AG10803 (cell line): ENCODE measurements around the gene TMC4.

Source experiments
- DNase-seq: peaks from one replicate; pipeline ENCODE4 v3.0.0; 2010; ENCODE audit warnings: low read depth
- H3K4me3 ChIP-seq: 2 replicates; pipeline ENCODE4 v1.5.1; 2011; ENCODE audit warnings: mild to moderate bottlenecking, low read length, control low read depth
- CTCF ChIP-seq: conservative IDR thresholded peaks from 2 replicates; pipeline ENCODE4 v1.5.1; 2011; ENCODE audit warnings: mild to moderate bottlenecking, low read length, control low read depth, inconsistent platforms

The TMC4 gene

GRCh38 chr19:54133312-54133956 is 39.5 kb downstream of the TMC4 start:
- H3K4me3 ChIP-seq = no peak overlapping the region
- DNase-seq = peak; percentile 40
- TF ChIP-seq CTCF = no peak

- no peak for DNase-seq
- no peak for TF ChIP-seq CTCF
These were observed 43.4 kb downstream of the TMC4 start for GRCh38 chr19:54129617-54129996.

DNA sequence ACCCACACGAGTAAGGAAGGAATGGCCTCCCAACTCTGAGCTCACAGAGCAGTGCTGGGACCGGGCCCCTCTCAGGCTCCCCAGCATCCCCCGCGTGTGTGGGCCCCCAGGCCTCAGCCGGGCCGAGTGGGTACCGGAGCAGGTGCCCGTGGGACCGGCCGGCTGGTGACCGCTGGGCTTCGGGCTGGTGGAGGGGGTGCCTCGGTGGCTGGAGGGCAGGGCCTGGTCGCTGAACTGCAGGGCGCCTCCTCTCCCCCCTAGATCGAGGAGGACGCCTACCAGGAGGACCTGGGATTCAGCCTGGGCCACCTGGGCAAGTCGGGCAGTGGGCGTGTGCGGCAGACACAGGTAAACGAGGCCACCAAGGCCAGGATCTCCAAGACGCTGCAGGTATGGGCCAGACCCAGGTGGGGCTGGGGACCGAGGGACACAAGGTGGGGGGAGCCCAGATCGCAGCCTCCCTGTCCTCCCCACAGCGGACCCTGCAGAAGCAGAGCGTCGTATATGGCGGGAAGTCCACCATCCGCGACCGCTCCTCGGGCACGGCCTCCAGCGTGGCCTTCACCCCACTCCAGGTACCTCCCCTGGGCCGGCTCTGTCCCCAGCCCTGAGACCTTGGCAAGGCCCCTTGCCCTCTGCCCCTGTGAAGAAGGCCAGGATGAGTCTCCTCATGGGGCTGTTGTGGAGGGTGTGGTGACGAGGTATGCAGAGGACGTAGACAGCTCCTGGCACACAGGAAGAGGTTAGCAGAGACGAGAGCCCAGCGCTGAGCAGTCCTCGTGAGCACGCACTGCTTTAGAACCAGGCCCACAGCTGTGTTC is 44.0 kb downstream of the TMC4 start:
- no peak overlapping the region for H3K4me3 ChIP-seq
- DNase-seq = no peak
- no peak for TF ChIP-seq CTCF

More at GRCh38 chr19:54129617-54129996, 43.4 kb downstream of the TMC4 start:
- H3K4me3 ChIP-seq = no peak overlapping the region

DNA sequence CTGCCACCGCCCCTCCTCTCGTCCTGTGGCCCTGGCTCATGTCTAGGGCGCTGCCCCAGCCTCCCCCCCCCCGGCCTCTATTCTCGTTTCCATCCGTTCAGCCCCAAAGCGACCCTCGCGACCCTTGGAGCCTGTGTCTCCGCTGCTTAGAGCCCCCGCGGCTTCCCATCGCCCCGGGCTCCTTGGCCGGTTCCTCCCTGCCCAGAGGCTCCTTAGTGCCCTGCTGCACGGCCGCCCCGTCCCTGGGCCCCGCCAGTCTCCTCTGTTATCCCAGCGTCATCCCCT is 44.6 kb downstream of the TMC4 start:
- no peak for TF ChIP-seq CTCF
- no peak overlapping the region for H3K4me3 ChIP-seq
- no peak for DNase-seq

DNA sequence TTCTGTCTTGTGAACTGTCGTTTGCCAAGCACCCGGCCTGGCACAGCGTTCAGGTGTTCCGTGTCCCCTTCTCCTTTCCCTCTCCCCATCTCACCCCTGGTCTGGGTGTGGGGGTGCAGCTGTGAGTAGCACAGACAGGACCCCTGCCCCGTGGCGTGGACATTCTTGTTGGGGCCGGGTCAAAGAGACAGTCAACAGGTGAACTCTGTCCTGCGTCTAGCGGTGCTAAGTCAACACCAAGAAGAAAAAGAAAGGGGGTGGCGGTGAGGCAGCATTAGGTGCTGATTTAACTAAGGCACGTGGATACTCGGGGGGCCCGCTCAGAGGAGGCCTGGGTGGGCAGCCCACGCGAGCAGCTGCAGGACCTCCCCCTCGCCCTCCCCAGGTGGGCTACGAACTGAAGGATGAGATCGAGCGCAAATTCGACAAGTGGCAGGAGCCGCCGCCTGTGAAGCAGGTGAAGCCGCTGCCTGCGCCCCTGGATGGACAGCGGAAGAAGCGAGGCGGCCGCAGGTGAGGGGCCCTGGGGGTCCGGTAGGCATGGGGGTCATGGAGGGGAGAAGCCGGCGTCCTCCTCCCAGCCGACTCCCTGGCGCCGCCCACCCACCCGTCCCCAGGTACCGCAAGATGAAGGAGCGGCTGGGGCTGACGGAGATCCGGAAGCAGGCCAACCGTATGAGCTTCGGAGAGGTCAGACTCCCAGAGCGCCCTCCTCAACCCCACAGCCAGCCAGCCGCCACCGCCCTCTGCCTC is 45.1 kb downstream of the TMC4 start:
- no peak overlapping the region for H3K4me3 ChIP-seq
- no peak for DNase-seq
- TF ChIP-seq CTCF = no peak

GRCh38 chr19:54125713-54126112 is 47.2 kb downstream of the TMC4 start:
- no peak overlapping the region for H3K4me3 ChIP-seq
- DNase-seq = no peak
- TF ChIP-seq CTCF = no peak

DNA sequence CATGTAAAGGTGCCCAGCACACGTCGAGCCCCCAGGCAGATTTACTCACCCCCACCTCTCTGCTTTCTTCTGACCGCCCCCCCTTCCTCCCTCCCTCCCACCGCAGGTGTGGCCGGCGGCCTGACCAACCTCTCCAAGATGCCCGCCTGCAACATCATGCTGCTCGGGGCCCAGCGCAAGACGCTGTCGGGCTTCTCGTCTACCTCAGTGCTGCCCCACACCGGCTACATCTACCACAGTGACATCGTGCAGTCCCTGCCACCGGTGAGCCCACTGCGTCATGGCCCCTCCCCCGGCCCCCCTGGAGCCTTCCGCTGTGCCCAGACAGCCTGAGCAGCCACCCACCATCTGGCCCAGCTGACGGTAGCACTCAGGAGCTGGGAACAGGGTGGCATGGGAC is 48.6 kb downstream of the TMC4 start:
- no peak for DNase-seq
- TF ChIP-seq CTCF = no peak
- H3K4me3 ChIP-seq = no peak overlapping the region
